Measurements from ENCODE around the gene ETV7.

The ETV7 gene

DNA sequence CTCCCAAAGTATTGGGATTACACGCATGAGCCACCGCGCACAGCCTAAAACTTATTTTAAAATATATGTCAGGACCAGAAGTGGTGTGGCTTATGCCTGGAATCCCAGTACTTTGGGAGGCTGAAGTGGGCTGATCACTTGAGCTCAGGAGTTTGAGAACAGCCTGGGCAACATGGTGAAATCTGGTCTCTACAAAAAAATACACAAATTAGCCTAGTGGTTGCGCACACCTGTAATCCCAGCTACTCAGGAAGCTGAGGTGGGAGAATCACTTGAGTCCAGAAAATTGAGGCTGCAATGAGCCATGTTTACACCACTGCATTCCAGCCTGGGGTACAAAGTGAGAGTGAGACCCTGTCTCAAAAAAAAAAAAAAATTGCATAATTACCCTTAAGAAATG lies 41.4 kb upstream of the ETV7 start:
- Histone ChIP-seq H3K9me3 (ENCODE audit: severe bottlenecking) (no peaks in the 10 kb centered on the region), H3K27ac (ENCODE audit: poor library complexity, severe bottlenecking) (no peak overlapping the region), H3K27me3 (ENCODE audit: insufficient read depth, poor library complexity, severe bottlenecking) (no peaks in the 10 kb centered on the region), H3K4me3 (ENCODE audit: severe bottlenecking) (no peak overlapping the region), H3K36me3 (ENCODE audit: low read depth) (no peaks in the 10 kb centered on the region), H3K4me1 (ENCODE audit: insufficient read depth, poor library complexity, severe bottlenecking) (peaks cover 19% of the 10 kb centered on the region)
- DNase-seq (ENCODE audit: low spot score) (no peak), ATAC-seq (ENCODE audit: low read depth) (no peak)
- TF ChIP-seq CTCF (IDR thresholded peaks at IDR 0.05; ENCODE audit: poor library complexity, severe bottlenecking), result no peak

GRCh38 chr6:36426622-36427021 lies 39.2 kb upstream of the ETV7 start:
- Histone ChIP-seq H3K4me3 (ENCODE audit: severe bottlenecking) (no peak overlapping the region), H3K27ac (ENCODE audit: poor library complexity, severe bottlenecking) (no peak overlapping the region), H3K36me3 (ENCODE audit: low read depth) (no peaks in the 10 kb centered on the region), H3K9me3 (ENCODE audit: severe bottlenecking) (no peaks in the 10 kb centered on the region), H3K27me3 (ENCODE audit: insufficient read depth, poor library complexity, severe bottlenecking) (no peaks in the 10 kb centered on the region), H3K4me1 (ENCODE audit: insufficient read depth, poor library complexity, severe bottlenecking) (peaks cover 11% of the 10 kb centered on the region)
- DNase-seq (ENCODE audit: low spot score) (no peak), ATAC-seq (ENCODE audit: low read depth) (no peak)
- TF ChIP-seq CTCF (IDR thresholded peaks at IDR 0.05; ENCODE audit: poor library complexity, severe bottlenecking), result no peak

- no peaks in the 10 kb centered on the region for H3K9me3 ChIP-seq (ENCODE audit: severe bottlenecking)
- ATAC-seq (ENCODE audit: low read depth) (peak; percentile 86), DNase-seq (ENCODE audit: low spot score) (peak; percentile 99)
- no peaks in the 10 kb centered on the region for H3K27me3 ChIP-seq (ENCODE audit: insufficient read depth, poor library complexity, severe bottlenecking)
- H3K4me1 ChIP-seq (ENCODE audit: insufficient read depth, poor library complexity, severe bottlenecking), result peaks cover 26% of the 10 kb centered on the region
- TF ChIP-seq CTCF (IDR thresholded peaks at IDR 0.05; ENCODE audit: poor library complexity, severe bottlenecking), result peak; percentile 89
- no peaks in the 10 kb centered on the region for H3K36me3 ChIP-seq (ENCODE audit: low read depth)
- peak overlapping the region; percentile 73 for H3K27ac ChIP-seq (ENCODE audit: poor library complexity, severe bottlenecking)
- peak overlapping the region; percentile 36 for H3K4me3 ChIP-seq (ENCODE audit: severe bottlenecking)
Observed at GRCh38 chr6:36423101-36423824, 35.8 kb upstream of the ETV7 start.

- H3K4me1 ChIP-seq (ENCODE audit: insufficient read depth, poor library complexity, severe bottlenecking), result peaks cover 26% of the 10 kb centered on the region
- DNase-seq (ENCODE audit: low spot score) (no peak), ATAC-seq (ENCODE audit: low read depth) (no peak)
- no peaks in the 10 kb centered on the region for H3K36me3 ChIP-seq (ENCODE audit: low read depth)
- TF ChIP-seq CTCF (IDR thresholded peaks at IDR 0.05; ENCODE audit: poor library complexity, severe bottlenecking), result no peak
- no peaks in the 10 kb centered on the region for H3K27me3 ChIP-seq (ENCODE audit: insufficient read depth, poor library complexity, severe bottlenecking)
- H3K4me3 ChIP-seq (ENCODE audit: severe bottlenecking), result peak overlapping the region; percentile 36
- peak overlapping the region; percentile 73 for H3K27ac ChIP-seq (ENCODE audit: poor library complexity, severe bottlenecking)
- no peaks in the 10 kb centered on the region for H3K9me3 ChIP-seq (ENCODE audit: severe bottlenecking)
Observed at GRCh38 chr6:36422714-36423100, 35.2 kb upstream of the ETV7 start.

GRCh38 chr6:36419310-36419709 lies 31.8 kb upstream of the ETV7 start:
- TF ChIP-seq CTCF (IDR thresholded peaks at IDR 0.05; ENCODE audit: poor library complexity, severe bottlenecking), result no peak

More at GRCh38 chr6:36419310-36419709, 31.8 kb upstream of the ETV7 start:
- ATAC-seq (ENCODE audit: low read depth), result peak; percentile 44
- H3K27me3 ChIP-seq (ENCODE audit: insufficient read depth, poor library complexity, severe bottlenecking), result no peaks in the 10 kb centered on the region
- H3K4me1 ChIP-seq (ENCODE audit: insufficient read depth, poor library complexity, severe bottlenecking), result peaks cover 21% of the 10 kb centered on the region
- H3K36me3 ChIP-seq (ENCODE audit: low read depth), result no peaks in the 10 kb centered on the region
- DNase-seq (ENCODE audit: low spot score), result no peak
- H3K27ac ChIP-seq (ENCODE audit: poor library complexity, severe bottlenecking), result peak overlapping the region; percentile 46
- no peak overlapping the region for H3K4me3 ChIP-seq (ENCODE audit: severe bottlenecking)
- H3K9me3 ChIP-seq (ENCODE audit: severe bottlenecking), result no peaks in the 10 kb centered on the region
